GM12874 (cell line): ENCODE results near the gene ATAD5.

Experiments
- CTCF ChIP-seq: IDR thresholded peaks from 2 replicates; pipeline ENCODE4 v1.5.1; 2011; ENCODE audit warnings: low read depth, mild to moderate bottlenecking, control low read depth, low read length, moderate library complexity; ENCODE audit not compliant: insufficient read depth

Gene ATAD5

GRCh38 chr17:30831663-30832437 is at the start of gene ATAD5:
Gene ATAD5, plus strand, starts transcription at chr17:30831966. Its CDS starts 382 bp downstream, at chr17:30832348.
- TF ChIP-seq CTCF = no peak

DNA sequence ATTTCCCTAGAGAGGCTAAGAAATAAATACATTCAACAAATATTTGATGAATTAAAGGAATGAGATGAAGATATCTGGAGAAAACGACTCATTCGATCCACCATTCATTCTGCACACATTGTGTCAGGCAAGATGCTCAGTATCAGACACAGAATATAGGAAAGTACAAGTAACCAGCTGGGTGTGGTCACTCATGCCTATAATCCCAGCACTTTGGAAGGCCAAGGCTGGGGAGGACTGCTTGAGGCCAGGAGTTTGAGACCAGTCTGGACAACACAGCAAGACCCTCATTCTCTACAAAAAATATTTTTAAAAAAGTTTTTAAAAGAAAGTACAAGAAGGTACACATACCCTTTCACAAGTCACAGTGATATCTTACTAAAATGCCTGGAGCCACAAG is 49.6 kb upstream of the ATAD5 start:
- TF ChIP-seq CTCF = no peak

DNA sequence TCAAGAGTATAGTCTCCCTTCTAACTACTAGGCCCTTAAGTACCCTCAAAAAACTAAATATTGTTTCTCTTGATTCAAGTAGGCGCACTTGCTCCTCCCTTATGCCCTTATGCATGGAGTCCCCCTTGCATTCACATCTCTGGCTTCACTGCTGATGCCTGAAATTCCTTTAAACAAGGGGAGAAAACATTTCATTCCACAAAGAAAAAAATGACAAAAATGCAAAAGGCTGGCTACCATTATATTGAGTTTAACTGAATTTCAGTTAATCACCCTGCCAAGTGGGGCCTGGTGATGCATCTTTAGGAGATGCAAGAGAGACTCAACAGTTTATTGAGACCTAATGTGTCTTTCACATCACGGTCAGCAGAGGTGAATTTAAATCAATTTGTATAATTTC is 42.8 kb upstream of the ATAD5 start:
- TF ChIP-seq CTCF = no peak

GRCh38 chr17:30790279-30790678 is 41.5 kb upstream of the ATAD5 start:
- no peak for TF ChIP-seq CTCF

- no peak for TF ChIP-seq CTCF
Measured at GRCh38 chr17:30793282-30793977, 38.3 kb upstream of the ATAD5 start.

GRCh38 chr17:30794372-30794771 is 37.4 kb upstream of the ATAD5 start:
- no peak for TF ChIP-seq CTCF

DNA sequence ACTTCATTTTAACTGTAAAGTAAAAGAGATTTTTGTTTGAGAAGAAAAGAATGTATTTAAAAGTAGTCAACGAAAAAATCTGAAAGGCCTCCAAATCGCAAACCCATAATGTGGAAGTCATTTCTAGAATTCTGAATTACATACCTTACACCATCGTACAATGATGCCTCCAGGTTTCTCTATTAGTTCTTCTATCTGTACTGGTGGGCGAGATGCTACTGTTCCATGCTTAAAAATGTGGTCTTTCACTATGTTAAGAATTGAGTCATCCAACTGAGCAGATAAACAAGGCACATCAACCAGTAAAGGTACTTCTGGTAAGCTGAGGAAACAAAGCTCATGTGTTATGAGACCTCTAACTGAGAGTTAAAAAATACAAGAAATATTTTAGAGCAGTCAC is 35.8 kb upstream of the ATAD5 start:
- no peak for TF ChIP-seq CTCF
